HCT116 (cell line): ENCODE measurements around the gene DTNBP1.

Experiments
- ATF3 ChIP-seq: IDR thresholded peaks from 2 replicates; pipeline ENCODE4 v1.6.1; 2012
- CBX3 ChIP-seq: IDR thresholded peaks from 2 replicates; pipeline ENCODE4 v1.6.1; 2012; ENCODE audit warnings: low read depth
- CTCF ChIP-seq, 3 experiments: fragments of 200-600 bp in 1 of 3; sonication (generic) in 1 of 3; IDR thresholded peaks in 2 of 3; conservative IDR thresholded peaks in 1 of 3; 2 replicates each; pipeline ENCODE4 v1.5.1; 2012 to 2017; ENCODE audit warnings: low read depth in 2 of 3, low read length in 2 of 3, antibody characterized with exemption in 1 of 3, borderline replicate concordance in 1 of 3, control low read depth in 1 of 3, mild to moderate bottlenecking in 1 of 3, mixed read lengths in 1 of 3, mixed run types in 1 of 3, moderate library complexity in 1 of 3; ENCODE audit not compliant: insufficient read depth in 1 of 3
- EGR1 ChIP-seq: IDR thresholded peaks from 2 replicates; pipeline ENCODE4 v1.6.1; 2012; ENCODE audit warnings: low read depth
- EZH2 ChIP-seq: fragments of 200-600 bp; sonication (generic); IDR thresholded peaks from 2 replicates; pipeline ENCODE4 v1.6.1; 2017; ENCODE audit warnings: antibody characterized with exemption, mixed run types
- MAX ChIP-seq: IDR thresholded peaks from 2 replicates; pipeline ENCODE4 v1.6.1; 2012
- POLR2A ChIP-seq: IDR thresholded peaks from 2 replicates; pipeline ENCODE4 v1.7.0; 2011; ENCODE audit warnings: borderline replicate concordance; ENCODE audit not compliant: insufficient read depth, insufficient read length; ENCODE audit errors: extremely low read depth
- POLR2AphosphoS5 ChIP-seq: IDR thresholded peaks from 2 replicates; pipeline ENCODE4 v1.6.1; 2011; ENCODE audit warnings: mild to moderate bottlenecking, low read depth, low read length, moderate library complexity
- REST ChIP-seq: IDR thresholded peaks from 2 replicates; pipeline ENCODE4 v1.6.1; 2012; ENCODE audit warnings: low read depth
- YY1 ChIP-seq: IDR thresholded peaks from 2 replicates; pipeline ENCODE4 v1.6.1; 2011; ENCODE audit warnings: low read length, low read depth, moderate library complexity, mild to moderate bottlenecking; ENCODE audit not compliant: insufficient replicate concordance; ENCODE audit errors: extremely low read depth
- ZFX ChIP-seq: fragments of 450-650 bp; IDR thresholded peaks from 2 replicates; pipeline ENCODE4 v1.6.1; 2017
- ZNF274 ChIP-seq: fragments of 200-500 bp; sonication (Bioruptor generic); IDR thresholded peaks from 2 replicates; pipeline ENCODE4 v1.6.1; 2014; ENCODE audit warnings: mild to moderate bottlenecking, low read depth, low read length, inconsistent platforms

- no peak for TF ChIP-seq CBX3
- no peak for TF ChIP-seq ZNF274
- no peak for TF ChIP-seq CTCF (IDR thresholded peaks at IDR 0.05 in 2 of 3, conservative IDR thresholded peaks at IDR 0.05 in 1 of 3; ENCODE audit: borderline replicate concordance in 1 of 3, insufficient read depth in 1 of 3, low read depth in 2 of 3, low read length in 2 of 3)
- no peak for TF ChIP-seq POLR2AphosphoS5
- TF ChIP-seq EZH2: no peak
- no peak for TF ChIP-seq ATF3
- TF ChIP-seq EGR1: no peak
- TF ChIP-seq POLR2A: no peak
- no peak for TF ChIP-seq MAX
- no peak for TF ChIP-seq REST
- no peak for TF ChIP-seq YY1
- TF ChIP-seq ZFX: no peak
These were observed 185.1 kb downstream of the DTNBP1 start for GRCh38 chr6:15477746-15478145.
